GM18858 (cell line): ENCODE measurements around the gene MED12L.
A peak's percentile ranks its signal among the peaks of the same experiment; 100 is the strongest.

ENCODE experiments used
- ATAC-seq: cut with Tn5 transposase; IDR thresholded peaks from one replicate; pipeline ENCODE4 v1.9.1; 2021; ENCODE audit not compliant: unreplicated experiment

The MED12L gene

DNA sequence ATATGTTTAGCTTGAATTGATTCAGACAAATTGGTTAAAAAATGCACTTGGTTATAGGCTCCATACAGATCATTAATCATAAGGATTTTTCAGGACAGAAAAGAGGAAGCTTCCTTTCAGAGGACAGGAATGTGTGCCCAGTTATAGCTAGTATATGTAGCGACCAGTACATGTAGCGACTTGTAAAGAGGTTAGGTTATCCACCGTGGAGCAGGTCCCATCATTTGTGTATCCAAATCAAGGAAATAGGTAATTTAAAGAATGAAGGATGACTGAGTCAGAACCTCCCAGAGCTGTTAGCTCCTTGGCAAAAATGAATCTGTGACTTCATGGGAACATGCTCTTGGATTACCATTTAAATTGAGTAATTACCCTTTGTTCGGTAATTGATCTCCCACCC, 314.9 kb downstream of the MED12L start:
- no peak for ATAC-seq

DNA sequence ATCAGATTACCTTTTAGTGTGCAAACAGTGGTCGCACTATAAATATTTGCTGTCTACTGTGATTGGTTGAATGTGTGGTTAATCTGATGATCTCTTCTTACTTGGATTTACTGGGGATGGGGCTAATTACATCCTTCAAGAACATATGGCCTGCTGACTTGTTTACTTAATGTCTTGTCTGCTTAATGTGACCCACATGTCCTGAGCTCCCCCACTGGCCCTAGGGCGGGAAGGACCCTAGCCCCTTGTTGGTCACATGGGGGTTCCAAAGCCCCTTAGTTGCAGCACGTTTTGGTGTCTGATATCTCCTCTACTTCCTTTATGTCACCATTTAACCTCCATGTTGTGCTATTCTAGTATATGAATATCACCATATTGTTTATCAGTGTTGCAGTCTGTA, 316.9 kb downstream of the MED12L start:
- ATAC-seq, result no peak

DNA sequence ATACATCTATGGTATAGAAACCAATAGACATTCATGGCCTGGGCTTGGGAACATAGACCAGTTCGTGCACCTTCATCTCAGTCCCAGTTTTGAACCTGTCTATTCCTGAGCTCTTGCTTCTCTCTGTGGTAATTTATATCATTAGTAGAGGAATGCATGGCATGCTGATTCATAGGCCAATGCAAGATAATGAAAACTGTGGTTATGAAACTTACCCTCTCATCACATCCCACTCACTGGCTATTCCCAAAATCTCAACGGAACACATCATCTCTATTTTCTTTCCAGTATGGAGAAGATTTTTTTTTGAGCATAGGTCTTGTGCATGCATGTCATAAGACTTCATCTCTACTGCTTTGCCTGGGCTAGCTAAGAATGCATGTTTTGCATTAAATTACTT, 317.8 kb downstream of the MED12L start:
- no peak for ATAC-seq

DNA sequence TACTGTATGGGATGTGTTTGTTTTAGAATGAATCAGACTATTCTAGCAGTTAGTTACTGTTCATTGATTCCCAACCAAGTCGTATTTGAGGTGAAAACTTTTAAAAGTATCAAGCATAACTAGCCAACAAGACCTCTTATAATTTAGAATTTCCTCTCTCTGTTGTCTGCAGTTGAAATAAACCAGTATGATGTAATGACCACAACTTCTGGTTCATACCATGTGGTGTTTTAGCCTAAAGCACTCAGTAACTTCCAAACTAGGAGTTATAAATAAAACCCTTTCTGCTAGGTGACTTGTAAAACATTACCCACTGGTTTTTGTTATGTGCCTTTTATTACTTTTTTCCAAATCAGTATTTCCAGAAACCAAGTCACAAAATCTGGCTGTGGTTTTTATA, 318.9 kb downstream of the MED12L start:
- no peak for ATAC-seq

DNA sequence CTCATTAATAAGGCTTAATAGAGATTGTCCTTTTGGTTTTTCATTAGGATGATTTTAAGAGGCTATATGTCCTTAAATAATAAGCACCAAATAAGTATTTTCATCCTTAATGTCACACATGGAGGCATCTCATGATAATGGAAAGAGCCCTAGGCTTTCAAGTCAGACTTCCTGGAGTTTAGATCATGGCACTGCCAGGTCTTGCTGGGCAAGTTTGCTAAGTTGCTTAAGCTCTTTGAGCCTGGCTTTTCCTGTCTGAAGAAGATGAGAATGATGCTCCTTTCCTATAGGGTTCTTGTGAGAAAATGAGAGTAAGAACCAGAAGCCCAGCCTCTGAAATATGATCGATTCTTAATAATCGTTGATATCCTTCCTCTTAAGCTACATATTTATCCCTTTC, 322.5 kb downstream of the MED12L start:
- ATAC-seq, result no peak

DNA sequence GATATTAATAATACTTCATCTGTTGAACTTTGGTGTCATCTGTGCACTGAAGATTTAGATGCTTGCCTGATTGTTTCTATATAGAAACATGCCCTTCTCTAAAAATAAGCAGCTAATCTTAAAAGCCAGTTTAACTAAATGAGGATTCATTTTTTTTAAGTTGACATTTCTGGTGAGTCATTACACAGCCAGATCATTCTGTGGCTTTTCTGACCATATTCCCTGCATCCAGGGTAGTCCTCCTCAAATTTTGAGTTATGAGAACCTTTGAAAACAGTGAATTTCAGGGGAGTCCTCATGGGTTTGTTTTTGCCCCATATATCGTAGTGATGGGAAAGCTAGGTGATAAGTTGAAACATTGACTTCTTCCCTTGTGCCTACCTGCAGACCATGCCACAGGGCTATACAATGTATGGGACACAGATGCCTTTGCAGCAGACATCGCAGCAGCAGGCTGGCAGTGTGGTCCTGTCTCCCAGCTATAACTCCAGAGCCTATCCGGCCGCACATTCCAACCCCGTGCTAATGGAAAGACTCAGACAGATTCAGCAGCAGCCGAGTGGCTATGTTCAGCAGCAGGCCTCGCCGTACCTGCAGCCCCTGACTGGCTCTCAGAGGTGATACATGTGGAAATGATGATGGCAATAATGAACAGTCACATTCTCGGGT, 325.6 kb downstream of the MED12L start:
- ATAC-seq, result no peak

DNA sequence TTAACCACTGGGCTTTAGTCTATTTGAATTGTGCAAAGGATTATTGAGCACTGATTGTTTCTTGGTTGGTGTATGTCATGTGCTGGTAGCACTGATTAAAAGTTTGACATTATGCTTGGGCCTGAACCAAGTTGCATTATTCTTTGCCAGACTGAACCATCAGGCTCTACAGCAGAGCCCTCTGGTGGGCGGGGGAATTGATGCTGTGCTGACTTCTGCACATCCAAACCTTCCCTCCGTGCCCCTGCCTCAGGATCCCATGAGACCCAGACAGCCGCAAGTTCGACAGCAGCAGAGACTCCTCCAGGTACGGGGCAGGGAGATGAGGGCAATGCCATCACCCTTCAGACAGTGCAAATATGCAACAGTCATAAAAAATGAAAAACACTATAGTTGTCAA, 327.5 kb downstream of the MED12L start:
- no peak for ATAC-seq

DNA sequence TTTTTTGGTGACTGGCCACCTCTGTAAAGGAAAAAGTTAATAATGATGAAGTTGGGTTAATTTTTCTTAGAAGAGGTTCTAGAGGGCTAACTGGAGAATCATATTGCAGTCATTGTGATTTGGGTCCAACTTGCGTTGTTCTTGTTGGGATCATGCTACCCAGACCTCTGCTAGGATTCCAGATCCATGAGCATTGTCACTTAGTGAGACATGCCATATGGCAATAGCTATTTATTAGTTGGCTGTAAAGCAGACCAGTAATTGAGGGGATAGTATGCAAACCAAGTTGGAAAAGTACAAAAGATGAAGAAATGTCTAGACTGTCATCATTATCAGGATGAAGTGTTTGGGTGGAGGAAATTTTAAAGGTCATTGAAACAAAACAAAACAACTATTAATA, 329.8 kb downstream of the MED12L start:
- no peak for ATAC-seq

DNA sequence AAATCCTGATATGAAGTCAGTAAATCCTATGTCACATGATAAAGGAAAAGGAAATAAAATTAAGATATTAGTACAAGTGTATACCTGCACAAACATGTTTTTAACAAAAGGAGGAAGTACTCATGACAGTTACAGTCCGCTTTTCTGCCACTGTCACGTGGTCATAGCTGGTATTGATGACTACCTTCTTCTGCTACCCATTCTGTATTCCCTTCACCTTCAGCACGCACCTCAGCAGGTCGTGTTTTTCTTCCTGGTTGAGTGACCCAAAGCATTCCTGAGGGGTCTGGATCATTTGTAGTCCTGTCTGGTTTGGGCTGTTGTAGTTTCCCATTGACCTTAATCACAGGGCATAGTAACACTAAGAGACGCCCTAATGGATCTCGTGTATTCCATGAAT, 334.3 kb downstream of the MED12L start:
- ATAC-seq, result no peak

DNA sequence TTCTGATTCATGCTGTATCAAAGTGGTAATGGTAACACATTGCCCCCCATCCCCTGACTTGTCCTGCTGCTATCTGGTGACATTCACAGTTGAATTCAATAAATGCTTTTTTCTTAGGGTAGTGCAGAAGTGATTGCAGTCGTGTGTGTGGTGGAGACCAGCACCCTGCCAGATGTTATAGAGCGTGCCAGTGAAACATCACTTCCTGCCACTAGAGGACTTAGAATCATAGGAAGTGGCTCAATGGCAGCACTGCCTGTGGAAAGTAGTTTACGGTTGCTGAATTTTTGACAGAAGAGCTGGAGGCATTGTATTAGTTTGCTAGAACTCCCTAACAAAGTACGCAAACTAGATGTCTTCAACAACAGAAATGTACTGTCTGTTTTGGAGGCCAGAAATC, 336.5 kb downstream of the MED12L start:
- no peak for ATAC-seq

DNA sequence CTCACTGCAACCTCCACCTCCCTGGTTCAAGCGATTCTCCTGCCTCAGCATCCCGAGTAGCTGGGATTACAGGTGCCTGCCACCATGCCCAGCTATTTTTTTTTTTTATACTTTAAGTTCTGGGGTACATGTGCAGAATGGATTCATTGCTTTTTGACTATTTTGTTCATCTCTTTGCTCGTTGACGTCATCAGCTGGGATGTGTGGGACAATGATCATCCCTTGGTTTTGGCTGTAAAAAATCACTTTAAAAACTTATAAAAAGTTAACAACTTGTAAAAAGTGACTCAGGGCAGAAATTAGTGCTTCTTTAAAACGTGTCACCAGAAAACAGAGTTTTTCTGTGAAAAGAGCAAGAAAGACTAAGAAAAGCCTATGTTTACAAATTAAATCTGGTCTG, 337.6 kb downstream of the MED12L start:
- ATAC-seq, result no peak

DNA sequence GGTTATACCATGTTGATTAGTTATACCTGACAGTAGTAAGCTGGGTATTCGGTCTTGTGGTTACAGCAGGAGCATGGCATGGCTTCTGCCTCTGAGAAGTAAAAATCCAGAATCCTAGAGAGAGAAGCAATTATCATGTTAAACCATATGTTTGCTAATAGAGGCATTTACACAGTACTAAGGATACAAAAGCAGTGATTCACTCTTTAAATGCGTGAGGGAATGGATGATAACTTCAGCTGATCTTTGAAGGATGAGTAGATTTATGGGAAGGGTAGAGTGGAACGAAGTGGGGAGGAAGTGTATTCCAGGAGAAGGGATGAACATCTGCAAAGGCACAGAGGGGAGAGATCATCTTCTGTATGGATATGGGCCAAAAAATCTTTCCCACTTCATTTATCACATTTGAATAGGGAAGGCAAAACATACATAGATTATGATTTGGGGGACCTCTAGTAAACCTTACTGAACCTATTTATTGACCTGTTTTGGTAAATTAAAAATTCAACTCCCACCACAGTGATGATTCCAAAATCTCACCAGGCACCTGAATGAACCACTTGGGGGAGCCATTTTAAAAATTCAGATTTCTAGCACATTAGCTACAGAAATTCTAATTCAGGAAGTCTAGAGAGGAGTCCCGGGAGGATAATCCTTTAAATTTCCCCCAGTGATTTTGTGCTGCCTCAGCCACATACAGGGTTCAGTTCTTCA, 340.3 kb downstream of the MED12L start:
- ATAC-seq, result peak; percentile 19

DNA sequence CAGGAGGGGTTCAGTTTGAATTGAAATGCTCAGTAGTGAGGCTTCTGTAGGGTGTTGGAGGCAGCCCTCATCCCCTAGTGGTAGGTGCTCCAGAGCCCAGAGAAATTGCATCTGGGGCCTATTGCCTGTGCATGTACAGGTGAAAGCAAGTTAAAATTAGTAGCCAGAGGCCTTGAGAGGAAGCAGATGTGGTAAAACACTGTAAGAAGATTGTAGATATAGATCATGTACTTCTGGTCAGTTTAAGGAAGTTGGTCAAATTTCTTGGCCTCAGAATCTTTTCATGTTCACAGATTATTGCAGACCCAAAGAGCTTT, 340.8 kb downstream of the MED12L start:
- ATAC-seq, result peak; percentile 79

DNA sequence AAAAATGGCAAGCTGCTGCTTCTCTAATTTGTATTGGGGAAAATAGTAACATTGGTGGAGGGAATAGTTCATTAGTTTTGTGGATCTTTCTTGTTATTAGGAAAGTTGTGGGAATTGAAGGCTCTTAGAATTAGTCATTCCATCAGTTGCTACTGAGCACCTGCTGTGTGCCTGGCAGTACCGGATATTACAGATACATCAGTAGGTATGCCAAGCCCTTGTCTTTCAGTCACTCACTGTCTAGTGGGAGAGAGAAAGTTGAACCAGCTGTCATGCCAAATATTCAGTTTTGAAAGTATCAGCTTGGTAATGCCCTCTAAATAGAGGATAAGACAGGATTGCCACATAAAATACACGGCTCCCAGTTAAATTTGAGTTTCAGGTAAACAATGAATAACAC, 342.9 kb downstream of the MED12L start:
- ATAC-seq, result no peak

DNA sequence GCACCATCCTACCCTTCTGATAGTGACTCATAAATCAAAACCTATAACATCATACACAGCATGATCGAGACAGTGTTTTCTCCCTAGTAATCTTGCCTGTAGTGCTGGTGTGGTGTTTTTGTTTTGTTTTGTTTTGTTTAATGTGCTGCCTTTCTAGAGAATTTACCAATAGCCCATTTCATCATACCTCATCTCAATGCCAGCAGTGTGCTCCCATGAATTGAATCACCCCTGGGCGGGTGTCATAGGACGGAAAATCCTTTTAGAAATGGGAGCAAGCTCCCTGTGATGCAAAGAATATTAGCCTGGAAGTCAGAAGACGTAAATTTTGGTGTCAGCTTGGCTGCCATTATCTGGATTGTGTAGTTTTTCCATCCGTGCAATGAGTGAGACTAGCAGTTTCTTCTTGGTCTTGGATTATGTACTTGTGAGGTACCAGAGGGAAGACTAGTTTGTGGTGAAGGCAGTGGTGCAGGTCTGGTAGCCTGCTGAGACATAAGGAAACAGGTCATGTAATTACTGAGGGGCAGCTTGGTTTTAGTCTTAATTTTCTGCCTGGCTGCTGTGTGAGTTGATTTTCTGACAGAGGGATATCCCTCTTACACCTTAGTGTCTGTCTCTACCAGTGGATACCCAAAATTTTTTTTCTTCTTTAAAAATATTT, 345.5 kb downstream of the MED12L start:
- ATAC-seq, result no peak

DNA sequence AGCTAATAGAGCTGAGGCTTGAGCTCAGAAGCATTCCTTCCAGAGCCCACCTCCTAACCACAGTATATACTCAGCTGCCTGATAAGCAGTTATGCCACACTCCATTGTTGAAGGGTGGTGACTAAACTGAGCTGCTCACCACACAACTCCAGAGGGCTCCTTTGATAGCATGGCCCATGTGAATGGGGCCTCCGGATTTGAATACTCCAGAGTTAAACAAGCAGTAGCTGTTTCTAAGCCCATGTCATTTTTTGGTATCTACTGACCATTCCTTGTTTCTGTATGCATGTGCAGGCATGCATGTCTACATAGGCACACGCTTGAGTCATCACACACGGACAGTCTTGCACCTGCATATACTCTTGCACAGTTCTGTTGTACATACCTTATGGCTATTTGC, 346.5 kb downstream of the MED12L start:
- ATAC-seq, result no peak

DNA sequence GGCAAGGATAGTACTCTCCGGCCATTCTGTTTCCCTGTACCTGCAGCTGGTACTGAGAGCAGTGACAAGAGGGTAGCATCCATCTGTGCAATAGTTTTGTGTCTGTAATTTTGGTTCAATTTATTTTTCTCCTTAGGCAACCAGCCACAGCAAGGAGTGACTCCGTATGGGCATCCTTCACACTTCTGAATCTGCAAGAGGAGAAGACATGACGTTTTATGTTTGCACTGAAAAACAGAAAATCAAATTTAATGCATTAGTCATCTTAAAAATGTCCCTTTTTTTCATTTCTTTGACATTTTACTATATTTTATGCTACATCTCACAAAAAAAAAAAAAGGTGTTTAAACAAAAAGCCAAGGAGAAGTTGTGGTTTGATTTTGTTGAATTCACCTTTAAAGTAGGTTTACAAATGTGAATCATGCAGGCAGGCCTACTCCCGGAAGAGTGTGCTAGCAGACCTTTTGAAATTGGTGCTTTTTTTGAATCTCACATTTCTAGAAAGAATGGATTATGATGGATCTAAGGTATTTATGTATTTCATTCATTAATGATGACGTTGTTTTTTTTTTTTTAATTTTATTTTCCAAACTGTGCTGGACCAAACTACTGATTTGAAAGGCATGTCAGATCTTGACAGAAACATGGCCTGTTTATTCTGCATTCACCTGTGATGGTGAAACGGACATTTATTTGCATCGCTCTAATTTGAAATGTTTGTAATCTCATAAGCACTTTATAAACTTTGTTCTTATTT, 347.3 kb downstream of the MED12L start:
- ATAC-seq, result no peak

DNA sequence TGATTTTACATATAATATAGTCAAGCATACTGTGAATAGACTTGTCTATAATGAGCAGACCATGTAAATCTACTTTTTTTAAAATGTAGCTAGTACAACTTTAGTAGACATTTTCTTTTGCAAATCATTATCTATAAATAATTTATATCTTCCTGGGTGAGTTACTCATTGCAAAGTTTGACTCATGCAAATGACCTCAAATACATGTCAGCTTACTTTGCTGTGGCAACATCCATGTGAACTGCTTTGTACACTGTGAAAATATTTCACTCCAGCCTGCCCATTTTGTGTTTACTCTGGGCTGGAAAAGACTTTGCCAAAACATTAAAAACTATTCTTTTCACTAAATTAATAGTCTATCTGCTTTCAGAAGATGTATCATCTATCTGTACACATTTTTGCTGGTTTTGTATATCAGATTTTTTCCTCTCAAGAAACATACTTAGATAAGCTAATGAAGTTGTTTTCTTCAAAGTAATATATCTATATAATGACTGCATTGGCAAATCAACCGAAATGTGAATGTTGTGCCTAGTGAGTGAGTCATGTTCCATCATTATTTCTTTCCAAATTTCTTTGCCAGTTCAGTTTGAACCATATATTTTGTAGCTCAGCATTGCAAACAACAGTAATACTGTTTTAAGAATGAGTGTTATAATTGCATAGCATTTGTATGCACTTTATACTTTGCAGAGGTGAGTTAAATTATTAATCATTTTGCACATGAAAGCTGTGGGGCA, 348.9 kb downstream of the MED12L start:
- no peak for ATAC-seq

DNA sequence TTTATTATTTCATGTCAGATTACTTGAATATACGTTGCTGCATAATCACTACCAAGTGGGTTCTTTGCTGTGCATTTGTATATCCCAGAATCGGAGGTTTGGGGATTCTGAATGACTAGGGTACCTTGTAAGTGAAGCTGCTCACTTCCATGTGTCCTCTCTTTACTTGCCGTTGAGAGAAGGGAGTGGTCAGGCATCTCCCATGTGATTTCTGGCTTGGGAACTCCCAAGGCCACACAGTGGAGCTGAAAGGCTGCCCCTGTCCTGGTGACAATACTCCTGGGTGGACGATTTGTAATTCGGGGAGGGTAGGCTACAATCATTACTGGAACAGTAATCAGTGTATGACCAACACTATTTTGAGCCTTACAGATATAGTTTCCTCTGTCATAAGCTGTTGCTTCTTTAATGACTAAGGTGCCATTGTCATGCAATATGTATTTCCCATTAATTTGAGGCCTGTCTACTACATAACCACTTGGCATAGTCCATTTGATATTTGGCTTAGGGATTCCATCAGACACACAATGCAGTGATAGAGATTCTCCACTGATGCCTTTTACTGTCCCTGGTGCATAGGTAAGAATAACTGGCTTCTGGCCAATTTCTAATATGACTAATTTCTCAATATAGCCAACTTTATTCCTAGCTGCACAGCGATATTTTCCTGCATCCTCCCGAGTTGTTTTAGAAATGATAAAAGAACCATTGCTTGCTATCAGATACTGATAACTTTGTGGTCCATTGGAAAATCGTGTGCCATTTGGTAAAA, 351.4 kb downstream of the MED12L start:
- no peak for ATAC-seq

DNA sequence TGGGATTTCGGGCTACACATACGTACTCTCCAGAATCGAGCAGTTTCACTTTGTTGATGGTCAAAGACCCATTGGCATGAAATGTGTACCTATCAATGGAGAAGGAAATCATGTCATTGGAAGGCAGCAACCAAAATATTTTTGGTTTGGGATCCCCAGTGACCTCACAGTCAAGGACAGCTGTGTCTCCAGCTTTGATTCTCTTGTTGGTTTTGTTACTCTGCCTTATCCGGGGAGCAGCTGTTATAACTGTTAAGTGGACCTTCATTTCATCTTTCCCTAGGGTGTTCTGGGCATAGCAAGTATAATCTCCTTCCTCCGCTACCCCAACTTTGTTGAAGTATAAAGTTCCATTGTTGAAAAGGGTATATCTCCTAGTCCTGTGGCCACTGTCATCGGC, 352.4 kb downstream of the MED12L start:
- ATAC-seq, result no peak
